Upper lobe of left lung (tissue), 4 donors: Measurements from ENCODE around the gene VPS37B.

Experiments
- POLR2A ChIP-seq, 4 donors: fragments of 450-650 bp; IDR thresholded peaks; one replicate each; pipeline ENCODE4 v1.5.1; 2016 to 2017; ENCODE audit warnings: antibody characterized with exemption in 4 of 4, mild to moderate bottlenecking in 2 of 4
- POLR2AphosphoS5 ChIP-seq, 2 donors: sonication (generic); formaldehyde crosslinking; IDR thresholded peaks; one replicate each; pipeline ENCODE4 v1.5.1; 2017; ENCODE audit warnings: antibody characterized with exemption in 2 of 2
- TF ChIP-seq, protein P1 (sequence below), 6 experiments: fragments of 450-650 bp in 4 of 6; fragments of 200-600 bp in 2 of 6; sonication (generic) in 2 of 6; IDR thresholded peaks; one replicate each; pipeline ENCODE4 v1.5.1; 2016 to 2019; ENCODE audit warnings: antibody characterized with exemption in 6 of 6

DNA sequence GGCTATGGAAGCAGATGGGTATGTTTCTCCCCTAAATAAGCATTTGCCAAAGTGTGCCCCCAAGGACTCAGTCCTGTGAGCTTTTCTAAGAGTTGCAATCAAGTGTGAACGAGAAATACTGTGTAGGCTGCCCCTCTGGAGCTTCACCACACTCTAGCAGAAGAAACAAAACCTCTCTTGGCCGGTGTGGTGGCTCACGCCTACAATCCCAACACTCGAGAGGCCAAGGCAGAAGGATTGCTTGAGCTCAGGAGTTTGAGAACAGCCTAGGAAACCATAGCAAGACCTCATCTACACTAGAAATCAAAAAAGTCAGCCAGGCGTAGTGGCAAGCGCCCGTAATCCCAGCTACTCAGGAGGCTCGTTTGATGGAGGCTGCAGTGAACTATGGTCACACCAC is 9.8 kb downstream of the VPS37B start:
- TF ChIP-seq, protein P1, sequence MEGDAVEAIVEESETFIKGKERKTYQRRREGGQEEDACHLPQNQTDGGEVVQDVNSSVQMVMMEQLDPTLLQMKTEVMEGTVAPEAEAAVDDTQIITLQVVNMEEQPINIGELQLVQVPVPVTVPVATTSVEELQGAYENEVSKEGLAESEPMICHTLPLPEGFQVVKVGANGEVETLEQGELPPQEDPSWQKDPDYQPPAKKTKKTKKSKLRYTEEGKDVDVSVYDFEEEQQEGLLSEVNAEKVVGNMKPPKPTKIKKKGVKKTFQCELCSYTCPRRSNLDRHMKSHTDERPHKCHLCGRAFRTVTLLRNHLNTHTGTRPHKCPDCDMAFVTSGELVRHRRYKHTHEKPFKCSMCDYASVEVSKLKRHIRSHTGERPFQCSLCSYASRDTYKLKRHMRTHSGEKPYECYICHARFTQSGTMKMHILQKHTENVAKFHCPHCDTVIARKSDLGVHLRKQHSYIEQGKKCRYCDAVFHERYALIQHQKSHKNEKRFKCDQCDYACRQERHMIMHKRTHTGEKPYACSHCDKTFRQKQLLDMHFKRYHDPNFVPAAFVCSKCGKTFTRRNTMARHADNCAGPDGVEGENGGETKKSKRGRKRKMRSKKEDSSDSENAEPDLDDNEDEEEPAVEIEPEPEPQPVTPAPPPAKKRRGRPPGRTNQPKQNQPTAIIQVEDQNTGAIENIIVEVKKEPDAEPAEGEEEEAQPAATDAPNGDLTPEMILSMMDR (IDR thresholded peaks at IDR 0.05), result no peak
- TF ChIP-seq POLR2AphosphoS5 (IDR thresholded peaks at IDR 0.05), result no peak
- no peak for TF ChIP-seq POLR2A (IDR thresholded peaks at IDR 0.05)
